Fibroblast of the aortic adventitia (primary cell): ENCODE results near the gene ERBB2. TPM values are rescaled to one million over a fixed set of nuclear protein-coding genes. Genes with fewer than 3 reads are reported as not detected.

Experiments
- DNase-seq: peaks from one replicate; pipeline ENCODE4 v3.0.0-alpha.2; 2010; ENCODE audit warnings: low read depth
- H3K4me3 ChIP-seq: 2 replicates; pipeline ENCODE4 v1.5.1; 2011; ENCODE audit warnings: low read depth, mild to moderate bottlenecking, control low read depth, low read length, moderate library complexity
- CTCF ChIP-seq: IDR thresholded peaks from 2 replicates; pipeline ENCODE4 v1.5.1; 2011; ENCODE audit warnings: mild to moderate bottlenecking, low read length, control low read depth, inconsistent platforms; ENCODE audit not compliant: insufficient read depth
- total RNA-seq: library from RNA; depleted of rRNA; stranded (reverse); fragments of >200 nt; gene quantifications from 2 replicates; pipeline ENCODE4 v1.2.3, GENCODE V29; 2012; ENCODE audit warnings: low replicate concordance

ERBB2 gene
- total RNA-seq, 1 donor, result 37.4 TPM

- DNase-seq, result no peak
- peak overlapping the region; percentile 82 for H3K4me3 ChIP-seq
- no peak for TF ChIP-seq CTCF
Measured at GRCh38 chr17:39701012-39701783, 1.3 kb downstream of the ERBB2 start.

GRCh38 chr17:39701784-39702422, 2.0 kb downstream of the ERBB2 start:
- DNase-seq, result no peak
- H3K4me3 ChIP-seq, result peak overlapping the region; percentile 82

GRCh38 chr17:39702901-39703893, 3.3 kb downstream of the ERBB2 start:
- no peak for TF ChIP-seq CTCF
- DNase-seq, result peak; percentile 41
- H3K4me3 ChIP-seq, result no peak overlapping the region

More at GRCh38 chr17:39701784-39702422, 2.0 kb downstream of the ERBB2 start:
- no peak for TF ChIP-seq CTCF

- TF ChIP-seq CTCF, result no peak
- no peak for DNase-seq
- no peak overlapping the region for H3K4me3 ChIP-seq
Measured at GRCh38 chr17:39703913-39704312, 4.0 kb downstream of the ERBB2 start.

GRCh38 chr17:39704821-39705551, 5.1 kb downstream of the ERBB2 start:
- H3K4me3 ChIP-seq, result no peak overlapping the region
- TF ChIP-seq CTCF, result peak; percentile 52
- peak; percentile 64 for DNase-seq
